NCI-H2107 (cell line): ENCODE data around the gene MYBPC2.

ENCODE experiments used
- DNase-seq: peaks from one replicate; lab custom pipeline; 2025; lab: John Stamatoyannopoulos, UW

MYBPC2 gene

GRCh38 chr19:50410109-50410508 is 22.6 kb upstream of the MYBPC2 start:
- DNase-seq: no peak

- no peak for DNase-seq
These were observed 20.3 kb upstream of the MYBPC2 start for GRCh38 chr19:50412419-50412818.

- no peak for DNase-seq
These were observed 19.6 kb upstream of the MYBPC2 start for GRCh38 chr19:50413096-50413495.

- no peak for DNase-seq
These were observed 19.2 kb upstream of the MYBPC2 start for GRCh38 chr19:50413531-50413930.

DNA sequence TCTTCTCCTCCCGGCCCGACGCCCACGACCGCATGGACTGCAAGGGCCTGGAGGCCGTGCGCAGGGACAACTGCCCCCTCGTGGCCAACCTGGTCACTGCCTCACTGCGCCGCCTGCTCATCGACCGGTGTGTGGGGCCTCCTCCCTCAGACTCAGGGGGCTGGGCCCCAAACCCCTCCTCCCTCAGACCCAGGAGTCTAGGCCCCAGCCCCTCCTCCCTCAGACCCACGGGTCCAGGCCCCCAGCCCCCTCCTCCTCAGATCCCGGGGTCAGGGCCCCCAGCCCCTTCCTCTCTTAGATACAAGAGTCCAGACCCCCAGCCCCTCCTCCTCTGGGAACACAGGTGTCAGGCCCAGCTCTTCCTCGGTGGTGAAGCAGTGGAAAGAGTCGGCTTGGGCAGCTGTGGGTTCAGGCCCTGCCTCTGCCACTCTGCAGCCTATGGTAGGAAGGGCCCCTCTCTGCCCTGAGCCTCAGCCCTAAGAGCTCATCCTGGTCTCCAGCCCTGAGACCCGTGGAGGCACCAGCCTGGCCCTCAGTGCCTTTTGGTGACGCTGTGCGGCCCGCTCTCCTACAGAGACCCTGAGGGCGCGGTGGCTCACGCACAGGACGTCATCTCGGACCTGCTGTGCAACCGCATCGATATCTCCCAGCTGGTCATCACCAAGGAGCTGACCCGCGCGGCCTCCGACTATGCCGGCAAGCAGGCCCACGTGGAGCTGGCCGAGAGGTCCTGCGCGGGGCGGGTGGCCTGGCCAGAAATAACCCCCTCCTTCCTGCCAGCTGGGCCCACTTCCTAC is 17.6 kb upstream of the MYBPC2 start:
- no peak for DNase-seq

- no peak for DNase-seq
These were observed 17.0 kb upstream of the MYBPC2 start for GRCh38 chr19:50415661-50416033.

- no peak for DNase-seq
These were observed 16.4 kb upstream of the MYBPC2 start for GRCh38 chr19:50416034-50416977.

DNA sequence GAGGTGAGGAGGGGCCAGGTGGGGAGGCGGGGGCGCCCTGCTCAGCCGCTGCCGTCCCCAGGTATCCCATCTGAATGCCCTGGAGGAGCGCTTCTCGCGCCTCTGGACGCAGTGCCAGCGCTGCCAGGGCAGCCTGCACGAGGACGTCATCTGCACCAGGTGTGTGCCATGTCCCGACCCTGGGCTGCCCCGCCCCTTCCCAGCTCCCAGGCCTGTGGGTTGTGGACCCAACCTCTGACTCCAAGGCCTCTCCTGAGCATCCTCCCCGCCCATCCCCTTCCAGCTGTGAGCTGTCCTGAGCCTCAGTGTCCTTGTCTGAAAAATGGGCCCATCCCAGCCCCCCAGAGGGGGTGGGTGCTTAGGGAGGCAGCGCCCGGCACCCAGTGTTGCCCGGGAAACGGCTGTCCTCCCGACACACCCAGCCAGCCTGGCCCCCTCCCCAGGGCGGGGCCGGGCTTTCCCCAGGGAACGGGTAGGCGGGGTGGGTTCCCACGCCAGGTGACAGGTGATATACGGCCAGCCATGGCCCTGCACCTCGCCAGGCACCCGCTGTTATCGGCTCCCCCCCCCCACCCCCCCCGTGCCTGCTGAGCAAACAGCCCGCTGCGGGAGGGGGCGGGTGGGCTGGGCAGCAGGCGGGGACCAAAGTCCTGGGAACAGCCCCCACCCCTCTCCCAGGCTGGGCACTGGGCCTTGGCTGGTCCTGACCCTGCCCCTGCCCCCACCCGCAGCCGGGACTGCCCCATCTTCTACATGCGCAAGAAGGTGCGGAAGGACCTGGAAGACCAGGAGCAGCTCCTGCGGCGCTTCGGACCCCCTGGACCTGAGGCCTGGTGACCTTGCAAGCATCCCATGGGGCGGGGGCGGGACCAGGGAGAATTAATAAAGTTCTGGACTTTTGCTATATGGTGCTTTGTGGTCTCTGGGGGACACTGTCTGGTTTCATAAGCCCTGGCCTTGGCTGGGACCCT is 15.3 kb upstream of the MYBPC2 start:
- no peak for DNase-seq

DNA sequence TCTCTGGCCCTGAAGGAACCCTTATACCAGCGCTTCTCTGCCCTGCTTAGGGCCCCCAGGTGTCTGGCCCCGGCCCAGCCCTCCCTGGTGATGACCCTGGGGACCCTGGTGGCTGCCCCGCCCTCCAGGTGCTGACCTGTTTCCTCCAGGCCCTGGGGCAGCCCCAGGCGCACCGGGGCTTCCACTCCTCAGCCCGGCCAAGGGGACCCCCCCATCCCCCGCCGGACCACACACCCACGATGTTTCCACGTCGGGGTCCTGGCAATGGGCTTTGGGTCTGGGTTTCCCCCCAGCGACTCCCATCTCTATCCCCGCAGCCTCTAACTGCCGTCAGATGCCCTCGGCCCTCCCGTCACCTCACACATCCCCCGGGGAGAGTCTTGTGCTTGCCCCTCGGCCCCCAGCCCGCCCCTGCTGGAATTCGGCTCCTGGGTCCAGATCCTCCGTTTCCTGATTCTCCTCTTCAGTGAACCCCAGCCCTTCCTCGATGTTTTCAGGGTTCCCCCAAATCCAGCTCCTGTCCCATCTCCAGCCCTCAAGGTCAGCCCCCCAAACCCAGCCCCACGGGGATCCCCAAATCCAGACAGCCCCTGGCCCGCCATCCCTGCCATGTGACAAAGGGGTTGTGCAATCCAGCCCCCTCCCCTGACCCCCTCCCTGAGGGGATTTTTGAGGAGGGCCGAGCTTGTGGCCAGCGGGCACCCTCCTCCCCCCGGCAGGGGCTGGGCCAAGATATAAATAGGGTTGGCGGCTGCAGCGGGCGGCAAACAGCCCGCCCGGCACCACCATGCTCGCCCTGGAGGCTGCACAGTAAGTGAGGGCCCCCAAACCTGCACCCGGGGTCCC is 14.3 kb upstream of the MYBPC2 start, which contains the start of gene SPIB:
Gene SPIB (plus strand): TSS at position 763 of the 846 bp plus-strand sequence. CDS start 25 bp downstream, at position 788.
- no peak for DNase-seq

GRCh38 chr19:50419022-50419579 is 13.6 kb upstream of the MYBPC2 start:
- DNase-seq: no peak

- no peak for DNase-seq
These were observed 13.1 kb upstream of the MYBPC2 start for GRCh38 chr19:50419580-50420035.

GRCh38 chr19:50420127-50420526 is 12.6 kb upstream of the MYBPC2 start:
- no peak for DNase-seq

DNA sequence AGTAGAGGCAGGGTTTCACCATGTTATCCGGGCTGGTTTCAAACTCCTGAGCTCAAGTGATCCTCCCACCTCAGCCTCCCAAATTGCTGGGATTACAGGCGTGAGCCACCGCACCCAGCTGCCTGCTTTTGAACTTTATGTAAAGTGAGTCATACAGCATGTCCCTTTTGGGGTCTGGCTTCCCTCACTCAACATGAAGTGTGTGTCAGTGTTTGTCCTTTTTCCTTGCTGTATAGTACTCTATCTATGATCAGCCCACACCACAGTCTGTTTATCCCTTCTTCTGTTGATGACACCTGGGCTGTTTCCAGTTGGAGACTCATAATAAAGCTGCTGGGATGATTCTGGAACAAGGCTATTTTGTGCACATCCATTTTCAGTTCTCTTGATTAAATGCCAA is 11.9 kb upstream of the MYBPC2 start:
- no peak for DNase-seq

DNA sequence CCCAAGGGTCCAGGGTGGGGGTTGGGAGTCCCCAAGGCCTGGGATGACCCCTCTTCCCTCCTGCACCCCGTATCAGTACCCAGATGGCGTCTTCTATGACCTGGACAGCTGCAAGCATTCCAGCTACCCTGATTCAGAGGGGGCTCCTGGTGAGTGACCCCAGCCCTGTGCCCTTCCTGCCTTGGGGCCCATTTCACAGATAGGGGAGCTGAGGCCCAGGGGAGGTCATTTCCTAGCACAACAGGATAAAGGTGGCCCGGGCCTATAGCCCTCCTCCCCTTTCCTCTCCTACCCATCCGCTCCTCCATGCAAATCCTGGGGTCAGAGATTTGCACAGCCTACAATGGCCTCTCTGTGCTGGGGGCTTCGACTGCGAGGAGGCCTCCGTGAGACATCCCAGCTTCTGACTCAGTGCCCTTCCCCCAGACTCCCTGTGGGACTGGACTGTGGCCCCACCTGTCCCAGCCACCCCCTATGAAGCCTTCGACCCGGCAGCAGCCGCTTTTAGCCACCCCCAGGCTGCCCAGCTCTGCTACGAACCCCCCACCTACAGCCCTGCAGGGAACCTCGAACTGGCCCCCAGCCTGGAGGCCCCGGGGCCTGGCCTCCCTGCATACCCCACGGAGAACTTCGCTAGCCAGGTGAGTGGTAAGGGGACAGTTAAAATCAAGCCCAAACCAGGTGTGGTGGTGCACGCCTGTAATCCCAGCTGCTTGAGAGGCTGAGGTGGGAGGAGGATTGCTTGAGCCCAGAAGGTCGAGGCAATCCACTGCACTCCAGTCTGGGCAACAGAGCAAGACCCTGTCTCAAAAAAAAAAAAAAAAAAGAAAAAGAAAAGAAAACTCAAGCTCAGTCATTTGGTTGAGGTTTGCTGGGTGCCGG is 10.1 kb upstream of the MYBPC2 start:
- DNase-seq: no peak

GRCh38 chr19:50423279-50424113 is 9.2 kb upstream of the MYBPC2 start:
- no peak for DNase-seq

GRCh38 chr19:50425581-50425980 is 7.1 kb upstream of the MYBPC2 start:
- DNase-seq: no peak

DNA sequence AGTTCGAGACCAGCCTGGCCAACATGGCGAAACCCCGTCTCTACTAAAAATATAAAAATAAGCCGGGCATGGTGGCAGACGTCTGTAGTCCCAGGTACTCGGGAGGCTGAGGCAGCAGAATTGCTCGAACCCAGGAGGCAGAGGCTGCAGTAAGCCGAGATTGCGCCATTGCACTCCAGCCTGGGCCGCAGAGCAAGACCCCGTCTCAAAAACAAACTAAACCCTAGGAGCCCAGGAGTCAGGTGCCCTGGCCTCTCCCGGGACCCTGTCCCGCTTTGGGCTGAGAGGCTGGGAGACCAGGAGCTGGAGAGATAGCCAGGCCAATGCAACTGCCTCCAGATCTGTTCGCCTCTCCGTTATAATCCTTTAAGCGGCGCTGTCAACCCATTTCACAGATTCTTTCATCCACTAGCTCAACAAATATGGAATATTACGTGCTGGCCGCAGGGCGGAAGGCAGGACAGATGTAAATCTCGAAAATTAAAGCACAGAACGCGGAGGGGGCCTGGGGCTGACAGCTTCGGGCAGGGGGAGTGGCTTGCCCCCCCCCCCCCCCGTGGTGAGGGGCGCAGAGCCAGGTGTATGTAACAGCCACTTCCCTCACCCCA is 5.3 kb upstream of the MYBPC2 start:
- DNase-seq: no peak

DNA sequence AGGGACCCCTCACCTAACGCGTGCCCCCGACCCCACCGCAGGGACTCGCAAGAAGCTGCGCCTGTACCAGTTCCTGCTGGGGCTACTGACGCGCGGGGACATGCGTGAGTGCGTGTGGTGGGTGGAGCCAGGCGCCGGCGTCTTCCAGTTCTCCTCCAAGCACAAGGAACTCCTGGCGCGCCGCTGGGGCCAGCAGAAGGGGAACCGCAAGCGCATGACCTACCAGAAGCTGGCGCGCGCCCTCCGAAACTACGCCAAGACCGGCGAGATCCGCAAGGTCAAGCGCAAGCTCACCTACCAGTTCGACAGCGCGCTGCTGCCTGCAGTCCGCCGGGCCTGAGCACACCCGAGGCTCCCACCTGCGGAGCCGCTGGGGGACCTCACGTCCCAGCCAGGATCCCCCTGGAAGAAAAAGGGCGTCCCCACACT is 4.7 kb upstream of the MYBPC2 start:
- no peak for DNase-seq
